ENCODE data around the gene TMEM213.

Gene TMEM213

GRCh38 chr7:138876326-138876725 is 78.5 kb downstream of the TMEM213 start:
- TF ChIP-seq EZH2phosphoT487 (IDR thresholded peaks at IDR 0.05; ENCODE audit: borderline replicate concordance, low read length) (no peak), CTCF (IDR thresholded peaks at IDR 0.05; ENCODE audit: low read depth, low read length, poor library complexity, severe bottlenecking) (no peak)
- H3K4me2 ChIP-seq (ENCODE audit: low read length), result no peak overlapping the region
- no peaks in the 10 kb centered on the region for H3K36me3 ChIP-seq (ENCODE audit: control insufficient read depth, low read length)
- no peaks in the 10 kb centered on the region for H3K9me2 ChIP-seq (replicated peaks; ENCODE audit: control insufficient read depth, low read length)
- no peak overlapping the region for H3K4me3 ChIP-seq (ENCODE audit: low read length)
- no peak overlapping the region for H3K27ac ChIP-seq (ENCODE audit: low read depth, low read length)
- H3K27me3 ChIP-seq (ENCODE audit: control insufficient read depth, low read length), result peaks cover 11% of the 10 kb centered on the region; the same call in 1 of the 2 replicates
- H3K9me3 ChIP-seq (ENCODE audit: control insufficient read depth, insufficient read depth, low read length), result no peaks in the 10 kb centered on the region
- H3K4me1 ChIP-seq (ENCODE audit: control insufficient read depth, low read length), result no peaks in the 10 kb centered on the region
- no peaks in the 10 kb centered on the region for H3K79me2 ChIP-seq (ENCODE audit: control insufficient read depth, low read length)
- H4K20me1 ChIP-seq (ENCODE audit: control insufficient read depth, insufficient read depth, low read depth, low read length), result no peaks in the 10 kb centered on the region
- no peaks in the 10 kb centered on the region for H3F3A ChIP-seq (ENCODE audit: control insufficient read depth, insufficient read depth)

- H4K20me1 ChIP-seq (ENCODE audit: control insufficient read depth, insufficient read depth, low read depth, low read length), result no peaks in the 10 kb centered on the region
- H3K4me3 ChIP-seq (ENCODE audit: low read length), result no peak overlapping the region
- no peak overlapping the region for H3K27ac ChIP-seq (ENCODE audit: low read depth, low read length)
- H3K27me3 ChIP-seq (ENCODE audit: control insufficient read depth, low read length), result peaks cover 5% of the 10 kb centered on the region; the same call in 1 of the 2 replicates
- TF ChIP-seq EZH2phosphoT487 (IDR thresholded peaks at IDR 0.05; ENCODE audit: borderline replicate concordance, low read length), result no peak
- no peak for TF ChIP-seq CTCF (IDR thresholded peaks at IDR 0.05; ENCODE audit: low read depth, low read length, poor library complexity, severe bottlenecking)
- H3K4me2 ChIP-seq (ENCODE audit: low read length), result no peak overlapping the region
- no peaks in the 10 kb centered on the region for H3K79me2 ChIP-seq (ENCODE audit: control insufficient read depth, low read length)
- H3K9me3 ChIP-seq (ENCODE audit: control insufficient read depth, insufficient read depth, low read length), result no peaks in the 10 kb centered on the region
- H3K9me2 ChIP-seq (replicated peaks; ENCODE audit: control insufficient read depth, low read length), result no peaks in the 10 kb centered on the region
- no peaks in the 10 kb centered on the region for H3K36me3 ChIP-seq (ENCODE audit: control insufficient read depth, low read length)
- H3F3A ChIP-seq (ENCODE audit: control insufficient read depth, insufficient read depth), result no peaks in the 10 kb centered on the region
- no peaks in the 10 kb centered on the region for H3K4me1 ChIP-seq (ENCODE audit: control insufficient read depth, low read length)
Observed at GRCh38 chr7:138878051-138878450, 80.3 kb downstream of the TMEM213 start.

GRCh38 chr7:138878856-138879255 is 81.1 kb downstream of the TMEM213 start:
- no peaks in the 10 kb centered on the region for H3K79me2 ChIP-seq (ENCODE audit: control insufficient read depth, low read length)
- H3K27ac ChIP-seq (ENCODE audit: low read depth, low read length), result no peak overlapping the region
- no peak overlapping the region for H3K4me3 ChIP-seq (ENCODE audit: low read length)
- no peaks in the 10 kb centered on the region for H3K9me2 ChIP-seq (replicated peaks; ENCODE audit: control insufficient read depth, low read length)
- H3K4me2 ChIP-seq (ENCODE audit: low read length), result no peak overlapping the region
- no peak for TF ChIP-seq EZH2phosphoT487 (IDR thresholded peaks at IDR 0.05; ENCODE audit: borderline replicate concordance, low read length)
- TF ChIP-seq CTCF (IDR thresholded peaks at IDR 0.05; ENCODE audit: low read depth, low read length, poor library complexity, severe bottlenecking), result no peak
- no peaks in the 10 kb centered on the region for H3K36me3 ChIP-seq (ENCODE audit: control insufficient read depth, low read length)
- H3K27me3 ChIP-seq (ENCODE audit: control insufficient read depth, low read length), result 0 out of 2 replicates have a peak, but pooled peaks cover 2% of the 10 kb centered on the region
- H3K4me1 ChIP-seq (ENCODE audit: control insufficient read depth, low read length), result no peaks in the 10 kb centered on the region
- no peaks in the 10 kb centered on the region for H4K20me1 ChIP-seq (ENCODE audit: control insufficient read depth, insufficient read depth, low read depth, low read length)
- no peaks in the 10 kb centered on the region for H3K9me3 ChIP-seq (ENCODE audit: control insufficient read depth, insufficient read depth, low read length)
- H3F3A ChIP-seq (ENCODE audit: control insufficient read depth, insufficient read depth), result no peaks in the 10 kb centered on the region

Measured in DOHH2 (cell line).